PFSK-1 (cell line): ENCODE results near the gene TLNRD1.

Experiments
- FOXP2 ChIP-seq: optimal IDR thresholded peaks from 2 replicates; pipeline ENCODE3; 2011; ENCODE audit warnings: borderline replicate concordance, control low read depth, inconsistent platforms; ENCODE audit not compliant: insufficient read depth; ENCODE audit errors: extremely low read length, extremely low read depth
- POLR2AphosphoS5 ChIP-seq: IDR thresholded peaks from 2 replicates; pipeline ENCODE4 v1.6.1; 2012; ENCODE audit warnings: low read depth, mild to moderate bottlenecking, control low read depth, low read length, moderate library complexity
- REST ChIP-seq, 2 experiments: IDR thresholded peaks; 2 replicates each; pipeline versions ENCODE4 v1.6.1 to v1.8.0; 2011 to 2012; ENCODE audit warnings: low read depth in 2 of 2, low read length in 2 of 2, control low read depth in 1 of 2, inconsistent platforms in 1 of 2, mild to moderate bottlenecking in 1 of 2, moderate library complexity in 1 of 2; ENCODE audit not compliant: insufficient read depth in 1 of 2
- SIN3A ChIP-seq: IDR thresholded peaks from 2 replicates; pipeline ENCODE4 v1.6.1; 2012; ENCODE audit warnings: mild to moderate bottlenecking, low read length, moderate library complexity, borderline replicate concordance; ENCODE audit not compliant: insufficient read depth
- TAF1 ChIP-seq: IDR thresholded peaks from 2 replicates; pipeline ENCODE4 v1.6.1; 2012; ENCODE audit warnings: low read length, control low read depth, borderline replicate concordance; ENCODE audit not compliant: insufficient read depth

TLNRD1 gene

GRCh38 chr15:81000144-81000623 lies 539 bp upstream of the TLNRD1 start:
- TF ChIP-seq SIN3A (no peak), REST (IDR thresholded peaks at IDR 0.05; ENCODE audit: insufficient read depth in 1 of 2, low read depth in 2 of 2, low read length in 2 of 2) (no peak), POLR2AphosphoS5 (no peak), TAF1 (no peak), FOXP2 (no peak)

- TF ChIP-seq FOXP2 (no peak), POLR2AphosphoS5 (no peak), SIN3A (no peak), REST (IDR thresholded peaks at IDR 0.05; ENCODE audit: insufficient read depth in 1 of 2, low read depth in 2 of 2, low read length in 2 of 2) (0 out of 4 replicates have a peak, but pooled peaks of 1 of the 2 experiments have one; percentile 1), TAF1 (no peak)
These were observed 657 bp downstream of the TLNRD1 start for GRCh38 chr15:81001152-81002008.

GRCh38 chr15:81002009-81002330 lies 1.2 kb downstream of the TLNRD1 start:
- no peak for TF ChIP-seq FOXP2
- TF ChIP-seq POLR2AphosphoS5: no peak
- no peak for TF ChIP-seq TAF1
- no peak for TF ChIP-seq REST (IDR thresholded peaks at IDR 0.05; ENCODE audit: insufficient read depth in 1 of 2, low read depth in 2 of 2, low read length in 2 of 2)
- no peak for TF ChIP-seq SIN3A

GRCh38 chr15:81002331-81003096 lies 1.8 kb downstream of the TLNRD1 start:
- no peak for TF ChIP-seq TAF1
- no peak for TF ChIP-seq REST (IDR thresholded peaks at IDR 0.05; ENCODE audit: insufficient read depth in 1 of 2, low read depth in 2 of 2, low read length in 2 of 2)
- no peak for TF ChIP-seq FOXP2
- TF ChIP-seq SIN3A: no peak
- no peak for TF ChIP-seq POLR2AphosphoS5
